Fibroblast of villous mesenchyme (primary cell): ENCODE results near the gene C3orf70. TPM values are rescaled to one million over a fixed set of nuclear protein-coding genes. Genes with fewer than 3 reads are reported as not detected.

Experiments
- DNase-seq: peaks from one replicate; pipeline ENCODE4 v3.0.0-alpha.2; 2010; ENCODE audit warnings: low read depth
- H3K4me3 ChIP-seq: 2 replicates; pipeline ENCODE4 v1.5.1; 2011; ENCODE audit warnings: low read depth, mild to moderate bottlenecking, low read length
- CTCF ChIP-seq: IDR thresholded peaks from 2 replicates; pipeline ENCODE4 v1.5.1; 2012; ENCODE audit warnings: low read depth, mild to moderate bottlenecking, low read length; ENCODE audit not compliant: insufficient read depth
- total RNA-seq: library from RNA; depleted of rRNA; stranded (reverse); fragments of >200 nt; gene quantifications from 2 replicates; pipeline ENCODE4 v1.2.3, GENCODE V29; 2012

C3orf70 gene
- total RNA-seq, 1 donor, result 2.2 TPM

- TF ChIP-seq CTCF, result no peak
- no peak overlapping the region for H3K4me3 ChIP-seq
- no peak for DNase-seq
Observed at GRCh38 chr3:185151101-185151963, 1.5 kb downstream of the C3orf70 start.

GRCh38 chr3:185150561-185150960, 2.3 kb downstream of the C3orf70 start:
- no peak for DNase-seq
- H3K4me3 ChIP-seq, result no peak overlapping the region
- no peak for TF ChIP-seq CTCF

DNA sequence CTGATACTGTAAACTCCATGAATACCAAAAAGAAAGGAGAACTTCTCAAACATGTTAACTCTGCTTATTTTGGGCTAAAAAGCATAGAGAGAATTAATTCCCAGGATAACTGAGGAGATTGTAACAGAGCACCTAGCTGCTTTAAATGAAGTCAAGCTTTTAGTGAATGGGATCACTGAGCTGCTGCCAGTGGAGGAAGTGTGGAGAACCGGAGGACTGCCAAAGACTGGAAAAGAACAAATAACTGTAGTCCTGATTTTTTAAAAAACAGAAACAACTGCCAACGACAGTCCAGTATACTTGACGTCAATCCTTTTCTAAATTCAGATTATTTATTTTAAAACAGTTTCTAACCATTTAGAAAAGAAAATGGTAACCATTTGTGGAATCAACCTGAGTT, 3.3 kb downstream of the C3orf70 start:
- no peak overlapping the region for H3K4me3 ChIP-seq
- no peak for DNase-seq
- TF ChIP-seq CTCF, result no peak

GRCh38 chr3:185145511-185145910, 7.3 kb downstream of the C3orf70 start:
- no peak for DNase-seq
- TF ChIP-seq CTCF, result no peak
- no peak overlapping the region for H3K4me3 ChIP-seq

DNA sequence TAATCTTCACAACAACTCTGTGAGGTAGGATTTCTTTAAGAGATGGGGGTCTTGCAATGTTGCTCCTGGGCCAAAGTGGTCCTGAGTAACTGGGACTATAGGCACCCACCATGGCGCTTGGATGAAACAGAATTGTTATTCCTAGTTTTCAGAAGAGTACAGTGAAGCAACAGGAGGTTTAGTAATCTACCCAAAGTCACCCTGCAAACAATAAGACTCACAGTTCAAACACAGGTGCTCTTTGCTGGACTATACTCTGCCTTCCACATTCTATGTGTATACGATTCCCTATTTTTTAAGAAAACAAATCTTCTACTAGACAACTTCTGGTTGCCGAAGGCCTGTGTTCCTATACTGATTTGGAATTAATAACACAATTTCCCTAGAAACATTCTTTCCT, 8.1 kb downstream of the C3orf70 start:
- no peak overlapping the region for H3K4me3 ChIP-seq
- no peak for DNase-seq
- no peak for TF ChIP-seq CTCF

GRCh38 chr3:185137821-185138220, 15.0 kb downstream of the C3orf70 start:
- TF ChIP-seq CTCF, result no peak
- H3K4me3 ChIP-seq, result no peak overlapping the region

GRCh38 chr3:185134509-185134908, 18.4 kb downstream of the C3orf70 start:
- no peak for TF ChIP-seq CTCF
- no peak for DNase-seq

More at GRCh38 chr3:185137821-185138220, 15.0 kb downstream of the C3orf70 start:
- no peak for DNase-seq

More at GRCh38 chr3:185134509-185134908, 18.4 kb downstream of the C3orf70 start:
- H3K4me3 ChIP-seq, result no peak overlapping the region
